Erythroblast (primary cell): ENCODE results near the gene BAIAP2.

Source experiments
- GATA1 ChIP-seq: IDR thresholded peaks from 2 replicates; pipeline ENCODE4 v1.6.1; 2011; ENCODE audit warnings: low read depth, mild to moderate bottlenecking, control low read depth, low read length, moderate library complexity
- POLR2A ChIP-seq: IDR thresholded peaks from 2 replicates; pipeline ENCODE4 v1.6.1; 2011; ENCODE audit warnings: mild to moderate bottlenecking, low read length

- TF ChIP-seq POLR2A (no peak), GATA1 (no peak)
Measured at GRCh38 chr17:80998118-80998747, 36.7 kb upstream of the BAIAP2 start.
